Common myeloid progenitor, CD34-positive (primary cell): ENCODE data around the gene INS. TPM values are rescaled to one million over a fixed set of nuclear protein-coding genes. Genes with fewer than 3 reads are reported as not detected.

ENCODE experiments used
- CTCF ChIA-PET: fragments of 350-600 bp; sonication (Branson Sonifier 250); formaldehyde crosslinking; loops from one replicate; lab custom pipeline; 2021; ENCODE audit warnings: antibody characterized with exemption; lab: Charles Lee
- POLR2A ChIA-PET: fragments of 350-600 bp; sonication (Branson Sonifier 250); formaldehyde crosslinking; loops from one replicate; lab custom pipeline; 2021; ENCODE audit warnings: antibody characterized with exemption; lab: Charles Lee
- DNase-seq, 3 donors: peaks; one replicate each; pipeline versions ENCODE4 v3.0.0 to v3.0.0-alpha.2; 2013
- H3K27ac ChIP-seq, 2 experiments: 1 replicate in 1 of 2; 2 replicates in 1 of 2; pipeline ENCODE4 v1.7.0; 2013; ENCODE audit warnings: inconsistent platforms in 2 of 2, low read length in 2 of 2, mild to moderate bottlenecking in 2 of 2, low read depth in 1 of 2, moderate library complexity in 1 of 2; ENCODE audit not compliant: severe bottlenecking in 2 of 2, insufficient read depth in 1 of 2, poor library complexity in 1 of 2
- H3K27me3 ChIP-seq, 5 experiments: replicated peaks in 2 of 5; 1 replicate in 3 of 5; 2 replicates in 2 of 5; pipeline versions ENCODE4 v1.6.1 to v1.7.0; 2013; ENCODE audit warnings: low read length in 4 of 5, mild to moderate bottlenecking in 2 of 5, moderate library complexity in 2 of 5, inconsistent platforms in 1 of 5; ENCODE audit not compliant: insufficient read depth in 5 of 5, control insufficient read depth in 4 of 5
- H3K36me3 ChIP-seq, 4 experiments: 1 replicate in 2 of 4; 2 replicates in 2 of 4; pipeline versions ENCODE4 v1.6.1 to v1.7.0; 2013; ENCODE audit warnings: low read length in 3 of 4, control low read depth in 1 of 4, mild to moderate bottlenecking in 1 of 4; ENCODE audit not compliant: control insufficient read depth in 4 of 4, insufficient read depth in 4 of 4
- H3K4me1 ChIP-seq, 4 experiments: 1 replicate in 3 of 4; 2 replicates in 1 of 4; pipeline versions ENCODE4 v1.6.1 to v1.7.1; 2013; ENCODE audit warnings: low read length in 3 of 4, mild to moderate bottlenecking in 3 of 4, control low read depth in 1 of 4, inconsistent platforms in 1 of 4, moderate library complexity in 1 of 4; ENCODE audit not compliant: control insufficient read depth in 4 of 4, insufficient read depth in 4 of 4; ENCODE audit errors: control extremely low read depth in 1 of 4
- H3K4me3 ChIP-seq, 7 experiments: 1 replicate in 4 of 7; 2 replicates in 3 of 7; pipeline versions ENCODE4 v1.5.1 to v1.7.0; 2013; ENCODE audit warnings: mild to moderate bottlenecking in 7 of 7, low read length in 6 of 7, moderate library complexity in 6 of 7, inconsistent platforms in 2 of 7, low read depth in 2 of 7, control low read depth in 1 of 7; ENCODE audit not compliant: insufficient read depth in 4 of 7, control insufficient read depth in 1 of 7; ENCODE audit errors: extremely low read depth in 1 of 7
- H3K9me3 ChIP-seq, 5 experiments: 1 replicate in 4 of 5; 2 replicates in 1 of 5; pipeline versions ENCODE4 v1.6.1 to v1.7.1; 2013; ENCODE audit warnings: low read length in 4 of 5, mild to moderate bottlenecking in 2 of 5, inconsistent platforms in 1 of 5, low read depth in 1 of 5, moderate library complexity in 1 of 5; ENCODE audit not compliant: control insufficient read depth in 4 of 5, insufficient read depth in 2 of 5; ENCODE audit errors: control extremely low read depth in 1 of 5
- WGBS: methylation state at CpG from one replicate; pipeline ENCODE4 v1.1.5; 2013; ENCODE audit not compliant: insufficient coverage; 5-methylcytosine and 5-hydroxymethylcytosine counted together
- polyA plus RNA-seq: library from polyadenylated mRNA; unstranded; fragments of 120-200 nt; gene quantifications from one replicate; pipeline ENCODE4 v1.2.1, GENCODE V29; 2013

Gene INS
- not detected for polyA plus RNA-seq

DNA sequence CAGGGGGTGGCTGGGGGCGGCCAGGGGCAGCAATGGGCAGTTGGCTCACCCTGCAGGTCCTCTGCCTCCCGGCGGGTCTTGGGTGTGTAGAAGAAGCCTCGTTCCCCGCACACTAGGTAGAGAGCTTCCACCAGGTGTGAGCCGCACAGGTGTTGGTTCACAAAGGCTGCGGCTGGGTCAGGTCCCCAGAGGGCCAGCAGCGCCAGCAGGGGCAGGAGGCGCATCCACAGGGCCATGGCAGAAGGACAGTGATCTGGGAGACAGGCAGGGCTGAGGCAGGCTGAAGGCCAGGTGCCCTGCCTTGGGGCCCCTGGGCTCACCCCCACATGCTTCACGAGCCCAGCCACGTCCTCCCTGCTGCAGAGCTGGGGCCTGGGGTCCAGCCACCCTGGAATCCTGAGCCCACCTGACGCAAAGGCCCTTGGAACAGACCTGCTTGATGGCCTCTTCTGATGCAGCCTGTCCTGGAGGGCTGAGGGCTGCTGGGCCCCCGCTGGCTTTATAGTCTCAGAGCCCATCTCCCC is at the start of gene INS:
INS (minus strand) TSS at position 474 of the 524 bp plus-strand sequence; CDS start at position 236, 238 bp downstream.
- no peak for DNase-seq
- ChIA-PET POLR2A (no interaction called here), CTCF (interaction anchor here (2.7 kb wide), 1 partner anchor 9 kb away, joined by 8 read pairs; no protein-coding TSS in a partner anchor)
- Histone ChIP-seq H3K27ac (no peak within 1 kb of the TSS), H3K4me3 (no peak within 1 kb of the TSS), H3K9me3 (no peaks in the 10 kb centered on the region), H3K4me1 (no peaks in the 10 kb centered on the region), H3K36me3 (no peaks in the 10 kb centered on the region), H3K27me3 (peaks cover 0 to 8% (median 2%) of the 10 kb centered on the region in 5 experiments)
- WGBS, result 95% methylated on average over 8 of the region's 13 CpGs

DNA sequence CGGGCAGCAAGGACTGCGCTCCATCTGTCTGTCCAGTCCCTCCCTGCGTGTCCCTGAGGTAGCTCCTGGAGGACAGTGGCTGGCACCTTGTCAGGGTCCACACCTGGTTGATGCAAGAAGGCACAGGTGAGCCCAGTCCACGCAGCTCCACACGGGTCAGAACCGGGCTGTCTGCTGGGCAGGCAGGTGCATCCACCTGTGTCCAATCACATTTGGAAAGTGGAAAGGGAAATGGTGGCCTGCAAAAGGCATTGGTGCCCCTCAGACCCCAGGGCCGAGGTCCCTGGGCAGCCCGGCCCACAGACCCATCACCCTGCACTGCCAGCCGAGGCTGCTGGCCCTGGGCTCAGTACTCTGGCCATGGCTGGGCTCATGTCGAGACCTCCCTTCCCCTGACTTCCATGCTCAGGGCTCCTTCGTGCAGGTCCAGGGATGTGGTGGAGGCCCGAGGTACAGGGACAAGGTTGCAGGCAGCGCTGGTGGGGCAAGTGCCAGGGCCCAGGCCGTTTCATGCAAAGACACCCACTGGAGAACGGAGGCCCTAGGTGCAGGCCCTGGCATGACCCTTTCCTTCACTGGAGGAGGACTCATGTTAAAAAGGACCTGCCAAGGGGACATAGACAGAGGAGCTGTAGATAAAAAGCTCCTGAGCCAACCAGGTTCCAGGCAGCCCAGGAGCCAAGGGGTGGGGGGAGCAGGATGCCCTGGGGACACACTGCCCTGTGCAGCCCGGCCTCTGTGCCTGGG is 49.5 kb upstream of the INS start:
- 88% methylated on average over 14 of the region's 16 CpGs for WGBS
- Histone ChIP-seq H3K4me3 (no peak overlapping the region), H3K27me3 (no peaks in the 10 kb centered on the region), H3K4me1 (peaks cover 0 to 8% (median 5%) of the 10 kb centered on the region in 4 experiments), H3K27ac (no peak overlapping the region), H3K9me3 (no peaks in the 10 kb centered on the region), H3K36me3 (no peaks in the 10 kb centered on the region)
- POLR2A ChIA-PET, result no interaction called here
- CTCF ChIA-PET, result interaction anchor here (1.0 to 1.6 kb wide), 4 partner anchors 13 to 322 kb away, joined by 3 to 4 read pairs (median 4); partner anchors contain the start of gene ASCL2
- DNase-seq, result no peak

DNA sequence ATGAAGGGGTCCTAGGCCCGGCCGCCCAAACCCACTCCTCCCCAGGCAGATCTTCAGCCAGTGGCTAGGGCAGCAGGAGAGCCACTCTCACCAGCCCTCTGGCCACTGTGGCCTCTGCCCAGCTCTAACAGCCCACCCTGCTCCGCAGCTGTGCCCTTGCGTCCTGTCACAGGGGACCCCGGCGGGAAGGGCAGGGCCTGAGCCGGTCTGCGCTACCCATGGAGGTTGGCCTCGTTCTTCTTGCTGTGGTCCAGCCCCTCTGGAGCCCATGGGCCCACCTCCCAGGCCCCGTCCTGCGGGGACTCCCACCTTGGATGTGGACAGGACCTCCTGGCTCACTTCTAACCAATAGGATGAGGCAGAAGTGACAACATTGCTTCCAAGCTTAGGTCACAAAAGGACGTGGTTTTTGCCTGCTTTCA is 48.9 kb upstream of the INS start:
- Histone ChIP-seq H3K36me3 (no peaks in the 10 kb centered on the region), H3K4me1 (peaks cover 0 to 8% (median 5%) of the 10 kb centered on the region in 4 experiments), H3K4me3 (no peak overlapping the region), H3K27me3 (no peaks in the 10 kb centered on the region), H3K9me3 (no peaks in the 10 kb centered on the region), H3K27ac (no peak overlapping the region)
- ChIA-PET CTCF (interaction anchor here (1.2 to 1.9 kb wide), 3 partner anchors 12 to 172 kb away, joined by 3 to 5 read pairs (median 3); no protein-coding TSS in a partner anchor), POLR2A (no interaction called here)
- 85% methylated on average over 8 of the region's 12 CpGs for WGBS
- DNase-seq, result no peak

DNA sequence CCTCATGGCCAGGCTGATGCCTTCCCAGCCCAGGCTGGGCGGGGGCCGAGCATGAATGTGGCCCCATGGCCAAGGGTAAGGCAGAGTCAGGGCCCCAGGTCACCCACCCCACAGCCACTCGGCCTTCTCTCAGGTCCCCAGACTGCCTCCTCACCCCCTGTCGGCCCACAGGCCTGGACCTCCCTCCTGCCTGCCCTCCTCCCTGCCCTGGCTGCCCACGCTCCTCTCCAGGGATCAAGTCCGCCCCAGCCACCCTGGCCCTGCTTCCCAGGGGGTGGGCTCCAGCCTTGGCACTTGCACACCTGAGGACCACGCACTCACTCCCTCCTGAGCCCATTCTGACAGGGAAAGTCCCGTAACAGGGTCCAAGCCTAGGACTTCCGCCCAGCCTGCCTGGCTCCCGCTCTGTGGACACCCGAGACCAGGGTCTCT is 48.4 kb upstream of the INS start:
- Histone ChIP-seq H3K27me3 (no peaks in the 10 kb centered on the region), H3K4me3 (no peak overlapping the region), H3K27ac (no peak overlapping the region), H3K9me3 (no peaks in the 10 kb centered on the region), H3K4me1 (peaks cover 0 to 8% (median 5%) of the 10 kb centered on the region in 4 experiments), H3K36me3 (no peaks in the 10 kb centered on the region)
- 96% methylated on average over 7 of the region's 11 CpGs for WGBS
- no peak for DNase-seq
- CTCF ChIA-PET, result interaction anchor here (1.2 to 1.9 kb wide), 2 partner anchors 95 to 171 kb away, joined by 3 to 5 read pairs; no protein-coding TSS in a partner anchor
- POLR2A ChIA-PET, result no interaction called here

DNA sequence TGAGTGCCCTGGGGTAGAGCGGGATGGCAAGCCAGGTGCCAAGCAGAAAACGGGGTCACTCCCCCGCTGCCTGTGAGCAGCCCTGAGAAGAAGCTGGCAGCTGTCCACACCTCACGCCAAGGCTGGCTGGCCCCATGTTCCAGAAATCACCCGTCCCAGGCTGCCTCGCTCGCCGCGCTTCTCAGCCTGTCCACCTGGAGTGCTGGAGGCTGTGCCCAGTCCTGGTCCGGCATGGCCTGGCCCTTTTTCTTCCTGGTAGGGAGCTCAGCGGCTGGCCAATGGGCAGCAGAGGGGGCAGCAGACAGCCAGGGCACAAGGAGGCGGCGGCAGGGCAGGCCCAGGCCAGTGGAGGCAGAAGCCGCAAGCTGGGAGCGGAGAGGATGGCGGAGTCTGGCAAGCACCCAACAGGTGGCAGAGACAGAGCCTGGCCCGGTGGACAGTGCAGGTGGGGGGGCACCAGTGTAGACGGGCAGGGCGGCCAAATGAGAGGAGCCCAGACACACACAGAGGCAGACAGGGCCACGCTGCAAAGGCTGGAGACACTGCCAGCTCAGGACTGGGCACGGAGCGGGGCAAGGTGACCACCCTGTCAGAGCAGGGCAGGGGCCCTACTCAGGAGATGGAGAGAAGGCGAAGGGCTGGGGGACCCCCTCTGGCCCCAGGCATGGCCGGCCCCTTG is 47.8 kb upstream of the INS start:
- Histone ChIP-seq H3K27ac (no peak overlapping the region), H3K4me1 (peaks cover 0 to 8% (median 5%) of the 10 kb centered on the region in 4 experiments), H3K9me3 (no peaks in the 10 kb centered on the region), H3K27me3 (no peaks in the 10 kb centered on the region), H3K4me3 (no peak overlapping the region), H3K36me3 (no peaks in the 10 kb centered on the region)
- CTCF ChIA-PET, result interaction anchor here (1.2 to 1.9 kb wide), 3 partner anchors 54 to 171 kb away, joined by 3 to 6 read pairs (median 5); no protein-coding TSS in a partner anchor
- 98% methylated on average over 20 of the region's 24 CpGs for WGBS
- DNase-seq, result no peak
- POLR2A ChIA-PET, result no interaction called here

DNA sequence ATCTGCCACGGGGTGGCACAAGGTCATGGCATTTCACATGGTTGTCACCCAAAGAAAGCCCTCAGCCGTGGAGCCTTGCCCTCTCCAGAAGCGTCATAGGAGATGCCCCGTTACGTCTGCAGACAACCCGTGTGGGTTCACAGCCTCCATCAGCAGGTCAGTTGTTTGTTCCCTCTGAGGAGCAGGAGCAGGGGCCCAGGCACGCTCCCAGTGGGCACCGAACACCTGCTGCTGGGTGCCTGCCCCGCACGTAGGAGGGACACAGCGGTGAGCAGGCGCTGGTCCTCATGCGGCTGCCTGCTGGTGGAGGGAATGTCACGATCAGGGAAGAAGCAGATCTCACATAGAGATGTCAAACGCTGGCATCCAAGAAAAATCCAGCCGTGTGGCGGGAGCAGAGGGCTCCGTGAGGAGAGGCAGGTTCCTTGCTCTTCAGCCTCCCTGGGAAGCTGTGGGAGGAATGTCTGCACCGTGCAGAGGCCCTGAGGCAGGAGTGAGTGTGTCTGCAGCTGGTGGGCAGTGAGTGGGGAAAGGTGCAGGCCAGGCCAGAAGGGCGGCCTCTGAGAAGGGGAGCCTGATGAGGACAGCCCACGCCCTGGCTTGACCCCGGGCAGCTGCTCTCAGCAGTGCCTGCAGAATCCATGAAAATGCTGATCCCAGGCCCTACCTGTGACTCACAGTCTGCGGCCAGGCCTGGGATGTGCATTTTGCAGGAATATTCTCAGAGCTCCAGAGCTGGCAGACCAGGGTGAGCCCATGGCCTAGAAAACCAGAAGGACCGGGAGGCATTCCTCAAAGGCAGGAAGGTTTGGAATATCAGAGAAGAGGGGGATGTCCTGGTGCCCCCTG is 47.0 kb upstream of the INS start:
- no peak for DNase-seq
- 81% methylated on average over 23 of the region's 24 CpGs for WGBS
- POLR2A ChIA-PET, result no interaction called here
- Histone ChIP-seq H3K4me3 (no peak overlapping the region), H3K9me3 (no peaks in the 10 kb centered on the region), H3K4me1 (peaks cover 0 to 3% (median 3%) of the 10 kb centered on the region in 4 experiments), H3K27me3 (no peaks in the 10 kb centered on the region), H3K36me3 (no peaks in the 10 kb centered on the region), H3K27ac (no peak overlapping the region)
- CTCF ChIA-PET, result interaction anchor here (1.0 to 1.9 kb wide), 4 partner anchors 10 to 96 kb away, joined by 3 to 6 read pairs (median 4); no protein-coding TSS in a partner anchor
